K562 (cell line): ENCODE results near the gene CRIP1. TPM values are rescaled to one million over a fixed set of nuclear protein-coding genes. Genes with fewer than 3 reads are reported as not detected.

ENCODE experiments used
- ATAC-seq: fragments of 200-7000 bp; cut with Tn5 transposase; 3 replicates; pipeline ENCODE4 v1.9.1; 2020; ENCODE audit warnings: moderate library complexity
- BruUV-seq: library from RNA; stranded (reverse); fragments of 400-500 nt; replicated peaks from 2 replicates; lab custom pipeline; 2021; lab: Mats Ljungman, UMichigan
- CTCF ChIA-PET: fragments of 300-600 bp; formaldehyde crosslinking; extraction: SDS; loops from one replicate; lab custom pipeline; 2021; ENCODE audit warnings: low intra/inter-chr PET ratio; lab: Yijun Ruan, JAX
- POLR2A ChIA-PET: fragments of 300-600, 350-650 bp; sonication (Branson Sonifier 250); formaldehyde crosslinking; extraction: SDS; loops from one replicate; lab custom pipeline; 2021; ENCODE audit warnings: antibody characterized with exemption, inconsistent platforms; lab: Yijun Ruan, JAX
- DNase-seq, 4 experiments: peaks; one replicate each; pipeline versions ENCODE4 v3.0.0 to v3.0.0-alpha.2; 2011 to 2018; ENCODE audit warnings: low spot score in 3 of 4, mixed read lengths in 3 of 4; ENCODE audit errors: extremely low read depth in 1 of 4
- FAIRE-seq: peaks from 2 replicates; lab custom pipeline; 2011; peaks lifted over from hg19 to GRCh38; lab: Jason Lieb, UNC
- H2AFZ ChIP-seq: 2 replicates; pipeline ENCODE4 v1.6.0; 2011; ENCODE audit warnings: low read depth, low read length, control low read depth, inconsistent platforms
- H3K27ac ChIP-seq: fragments of 200-600 bp; 3 replicates; pipeline ENCODE4 v1.8.0; 2011; ENCODE audit warnings: low read depth, mild to moderate bottlenecking, control low read depth, inconsistent platforms, low read length, moderate library complexity, mixed read lengths; ENCODE audit errors: extremely low read depth
- H3K27me3 ChIP-seq, 2 experiments: fragments of 300-600 bp in 1 of 2; 2 replicates in 1 of 2; 3 replicates in 1 of 2; pipeline versions ENCODE4 v1.6.0 to v1.8.0; 2011; ENCODE audit warnings: inconsistent platforms in 2 of 2, low read length in 2 of 2, mild to moderate bottlenecking in 1 of 2, mixed read lengths in 1 of 2, moderate library complexity in 1 of 2; ENCODE audit not compliant: control insufficient read depth in 2 of 2, insufficient read depth in 2 of 2
- H3K36me3 ChIP-seq: fragments of 300-600 bp; 3 replicates; pipeline ENCODE4 v1.8.0; 2011; ENCODE audit warnings: mild to moderate bottlenecking, low read length, inconsistent platforms; ENCODE audit not compliant: control insufficient read depth, insufficient read depth
- H3K4me1 ChIP-seq, 2 experiments: fragments of 200-600 bp in 1 of 2; replicated peaks in 1 of 2; 2 replicates in 1 of 2; 3 replicates in 1 of 2; pipeline versions ENCODE4 v1.5.1 to v1.8.0; 2011; ENCODE audit warnings: inconsistent platforms in 2 of 2, low read length in 2 of 2, mild to moderate bottlenecking in 1 of 2, mixed read lengths in 1 of 2, moderate library complexity in 1 of 2; ENCODE audit not compliant: control insufficient read depth in 2 of 2, insufficient read depth in 2 of 2
- H3K4me2 ChIP-seq: 2 replicates; pipeline ENCODE4 v1.6.1; 2011; ENCODE audit warnings: low read length, control low read depth, inconsistent platforms, mixed read lengths; ENCODE audit not compliant: insufficient read depth
- H3K4me3 ChIP-seq: fragments of 200-600 bp; sonication (generic), shearing (Covaris generic); 2 replicates; pipeline ENCODE4 v1.5.1; 2016; ENCODE audit warnings: control low read depth, inconsistent platforms
- H3K79me2 ChIP-seq: fragments of 200-600 bp; 3 replicates; pipeline ENCODE4 v1.8.0; 2011; ENCODE audit warnings: low read length, inconsistent platforms; ENCODE audit not compliant: control insufficient read depth, insufficient read depth
- H3K9ac ChIP-seq, 2 experiments: 2 replicates each; pipeline versions ENCODE4 v1.6.0 to v1.6.1; 2011; ENCODE audit warnings: low read depth in 2 of 2, low read length in 2 of 2, control low read depth in 1 of 2, inconsistent platforms in 1 of 2, mild to moderate bottlenecking in 1 of 2, mixed read lengths in 1 of 2; ENCODE audit not compliant: insufficient read depth in 1 of 2
- H3K9me1 ChIP-seq: one replicate; pipeline ENCODE4 v1.6.0; 2011; ENCODE audit warnings: inconsistent platforms, mild to moderate bottlenecking, low read length, moderate library complexity; ENCODE audit not compliant: control insufficient read depth, insufficient read depth
- H3K9me3 ChIP-seq: replicated peaks from 2 replicates; pipeline ENCODE4 v1.5.1; 2011; ENCODE audit warnings: low read depth, low read length, inconsistent platforms; ENCODE audit not compliant: control insufficient read depth, insufficient read depth
- H4K20me1 ChIP-seq: replicated peaks from 2 replicates; pipeline ENCODE4 v1.6.1; 2011; ENCODE audit warnings: low read length, inconsistent platforms, mixed read lengths; ENCODE audit not compliant: control insufficient read depth, insufficient read depth
- GMEB1 ChIP-seq: fragments of 250-450 bp; sonication (Bioruptor Pico); IDR thresholded peaks from 2 replicates; pipeline ENCODE4 v1.4.0; 2020; ENCODE audit warnings: mild to moderate bottlenecking
- ILK ChIP-seq: fragments of 450-650 bp; IDR thresholded peaks from 2 replicates; pipeline ENCODE4 v1.6.1; 2016; ENCODE audit warnings: missing genetic modification characterization, low read depth, mild to moderate bottlenecking, missing compliant biosample characterization, moderate library complexity, borderline replicate concordance
- IRF1 ChIP-seq: sonication (generic); formaldehyde crosslinking; IDR thresholded peaks from 2 replicates; pipeline ENCODE4 v1.8.0; 2022; ENCODE audit warnings: missing genetic modification reagents, mild to moderate bottlenecking, borderline replicate concordance
- SMARCB1 ChIP-seq: IDR thresholded peaks from 2 replicates; pipeline ENCODE4 v1.6.1; 2011; ENCODE audit warnings: improper control_type of control experiment, low read depth; ENCODE audit not compliant: insufficient read length
- YY1 ChIP-seq, 3 experiments: IDR thresholded peaks; 2 replicates each; pipeline ENCODE4 v1.6.1; 2011; ENCODE audit warnings: low read length in 2 of 3, mild to moderate bottlenecking in 2 of 3, moderate library complexity in 2 of 3, borderline replicate concordance in 1 of 3, control low read depth in 1 of 3, low read depth in 1 of 3; ENCODE audit not compliant: insufficient read depth in 3 of 3, insufficient replicate concordance in 2 of 3, control insufficient read depth in 1 of 3, insufficient read length in 1 of 3; ENCODE audit errors: extremely low read depth in 1 of 3
- ZNF512 ChIP-seq: IDR thresholded peaks from 2 replicates; pipeline ENCODE4 v1.6.1; 2016; ENCODE audit warnings: missing genetic modification characterization, missing compliant biosample characterization
- WGBS: fragments of 100-300 bp; shearing (Covaris generic); methylation state at CpG from one replicate; pipeline ENCODE4 v1.1.6; 2016; ENCODE audit warnings: low coverage, mixed read lengths; ENCODE audit not compliant: insufficient coverage; ENCODE audit errors: missing lambda C conversion rate; 5-methylcytosine and 5-hydroxymethylcytosine counted together
- in situ Hi-C: fragments of 300-500 bp; cut with MboI; formaldehyde crosslinking; loops from 4 replicates; pipeline ENCODE4 v1.15.0; 2018; ENCODE audit warnings: inconsistent platforms, mixed read lengths
- intact Hi-C: fragments of 100-400 bp; cut with micrococcal nuclease; formaldehyde crosslinking; loops from 2 replicates; pipeline ENCODE4 v1.14.2; 2022
- polyA plus RNA-seq, 8 experiments: library from polyadenylated mRNA; depleted of rRNA in 4 of 8; stranded (reverse) in 5 of 8; unstranded in 3 of 8; fragments of >200 nt; fragmentation: Nextera tagmentation in 2 of 8; fragmentation: Illumina TruSeq in 1 of 8; extraction: Ambion mirVana in 2 of 8; extraction: Trizol in 1 of 8; gene quantifications; 2 replicates each; pipeline versions ENCODE4 v1.2.1 to v1.2.3, GENCODE V29; 2011 to 2014; ENCODE audit warnings: inconsistent platforms in 1 of 8, missing spikeins in 1 of 8
- total RNA-seq, 7 experiments: library from RNA; depleted of rRNA in 6 of 7; stranded (reverse); fragments of >200 nt in 6 of 7; fragmentation: Illumina TruSeq in 2 of 7; extraction: Trizol in 2 of 7; gene quantifications; 2 replicates each; pipeline versions ENCODE4 v1.2.1 to v1.2.3, GENCODE V29; 2011 to 2021; ENCODE audit warnings: low replicate concordance in 1 of 7

The CRIP1 gene
- total and polyA plus RNA-seq, 9 of the 15 experiments (the other 6 are each of a cell fraction or from before 2014, with no cell fraction given) = 0.11 to 0.58 (median 0.14) TPM; not detected in 6

- H3K9me1 ChIP-seq = no peaks in the 10 kb centered on the region
- POLR2A ChIA-PET = no interaction called here
- peaks cover 51% of the 10 kb centered on the region; the same call in 1 of the 3 replicates for H3K36me3 ChIP-seq
- no peak for DNase-seq
- in situ Hi-C loops (no loop called here), intact Hi-C loops (no loop called here)
- FAIRE-seq = no peak
- H3K79me2 ChIP-seq = peaks cover 51% of the 10 kb centered on the region
- H2AFZ ChIP-seq = no peak overlapping the region
- 86% methylated on average over 6 of the region's 11 CpGs for WGBS
- CTCF ChIA-PET = no interaction called here
- H3K9me3 ChIP-seq = no peaks in the 10 kb centered on the region
- H4K20me1 ChIP-seq = peaks cover 8% of the 10 kb centered on the region; the same call in 1 of the 2 replicates
- BruUV-seq = no TSS peak
- no peak for ATAC-seq
- H3K27ac ChIP-seq = no peak overlapping the region
- peaks cover 0 to 45% of the 10 kb centered on the region in 2 experiments; a peak in 2 of 5 replicates for H3K4me1 ChIP-seq
- no peaks in the 10 kb centered on the region for H3K27me3 ChIP-seq
- H3K9ac ChIP-seq = no peak overlapping the region; a peak in 1 of 4 replicates
- H3K4me3 ChIP-seq = no peak overlapping the region
- no peak overlapping the region for H3K4me2 ChIP-seq
- TF ChIP-seq IRF1 (CRISPR knock-in tag) (no peak), YY1 (IDR thresholded peaks at IDR 0.05; ENCODE audit: borderline replicate concordance in 1 of 3, control insufficient read depth in 1 of 3, extremely low read depth in 1 of 3, insufficient read depth in 3 of 3, insufficient read length in 1 of 3, insufficient replicate concordance in 2 of 3, low read depth in 1 of 3, low read length in 2 of 3) (no peak), ZNF512 (tag) (no peak), ILK (tag) (no peak), SMARCB1 (no peak), GMEB1 (CRISPR knock-in tag) (no peak)
Measured at GRCh38 chr14:105439179-105439578, 47.5 kb upstream of the CRIP1 start.
